VCaP (cell line): ENCODE measurements around the gene GALNT13.

Source experiments
- H3K27ac ChIP-seq: fragments of 450-650 bp; 2 replicates; pipeline ENCODE4 v1.5.1; 2017
- TF ChIP-seq, protein P1 (sequence below): fragments of 450-650 bp; conservative IDR thresholded peaks from 2 replicates; pipeline ENCODE4 v1.5.1; 2017; ENCODE audit warnings: mild to moderate bottlenecking, moderate library complexity

The GALNT13 gene

DNA sequence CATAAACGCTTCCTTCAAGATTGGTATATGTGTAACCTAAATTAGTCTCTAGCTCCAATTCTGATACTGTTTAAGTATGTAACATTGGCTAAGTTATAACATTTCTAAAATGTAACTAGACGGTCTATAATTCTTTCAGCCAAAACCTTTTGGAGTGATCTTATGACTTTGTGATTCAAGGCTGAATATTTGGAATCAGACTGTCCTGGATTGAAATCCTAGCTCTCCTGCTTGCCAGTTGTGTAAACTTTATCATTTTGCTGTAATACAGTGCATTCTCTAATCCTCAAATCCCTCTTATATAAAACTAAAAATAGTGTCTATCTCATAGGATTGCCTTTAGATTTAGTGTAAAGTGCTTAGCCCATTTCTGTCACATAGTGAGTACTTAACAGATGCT lies 489.6 kb downstream of the GALNT13 start:
- TF ChIP-seq, protein P1, sequence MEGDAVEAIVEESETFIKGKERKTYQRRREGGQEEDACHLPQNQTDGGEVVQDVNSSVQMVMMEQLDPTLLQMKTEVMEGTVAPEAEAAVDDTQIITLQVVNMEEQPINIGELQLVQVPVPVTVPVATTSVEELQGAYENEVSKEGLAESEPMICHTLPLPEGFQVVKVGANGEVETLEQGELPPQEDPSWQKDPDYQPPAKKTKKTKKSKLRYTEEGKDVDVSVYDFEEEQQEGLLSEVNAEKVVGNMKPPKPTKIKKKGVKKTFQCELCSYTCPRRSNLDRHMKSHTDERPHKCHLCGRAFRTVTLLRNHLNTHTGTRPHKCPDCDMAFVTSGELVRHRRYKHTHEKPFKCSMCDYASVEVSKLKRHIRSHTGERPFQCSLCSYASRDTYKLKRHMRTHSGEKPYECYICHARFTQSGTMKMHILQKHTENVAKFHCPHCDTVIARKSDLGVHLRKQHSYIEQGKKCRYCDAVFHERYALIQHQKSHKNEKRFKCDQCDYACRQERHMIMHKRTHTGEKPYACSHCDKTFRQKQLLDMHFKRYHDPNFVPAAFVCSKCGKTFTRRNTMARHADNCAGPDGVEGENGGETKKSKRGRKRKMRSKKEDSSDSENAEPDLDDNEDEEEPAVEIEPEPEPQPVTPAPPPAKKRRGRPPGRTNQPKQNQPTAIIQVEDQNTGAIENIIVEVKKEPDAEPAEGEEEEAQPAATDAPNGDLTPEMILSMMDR: no peak
- H3K27ac ChIP-seq: no peak overlapping the region

DNA sequence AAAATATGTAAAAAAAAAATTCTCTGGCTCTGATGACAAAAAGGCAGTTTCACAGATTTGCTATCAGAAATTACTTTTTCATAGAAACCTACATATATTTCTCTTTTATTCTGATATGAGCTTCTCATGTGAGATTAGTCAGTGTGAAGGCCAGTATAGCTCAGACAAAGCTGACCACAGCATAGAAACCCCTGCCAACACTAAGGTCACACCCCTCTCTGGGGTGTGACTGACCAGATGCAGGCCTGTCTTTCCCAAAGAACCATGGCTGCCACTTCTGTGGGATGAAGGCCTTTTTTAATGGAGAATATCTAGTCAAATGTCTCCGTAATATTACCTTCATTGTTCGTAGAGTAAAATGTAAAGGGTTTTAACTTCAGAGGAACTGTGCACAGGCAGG lies 496.4 kb downstream of the GALNT13 start:
- no peak overlapping the region for H3K27ac ChIP-seq
- TF ChIP-seq, protein P1: no peak

DNA sequence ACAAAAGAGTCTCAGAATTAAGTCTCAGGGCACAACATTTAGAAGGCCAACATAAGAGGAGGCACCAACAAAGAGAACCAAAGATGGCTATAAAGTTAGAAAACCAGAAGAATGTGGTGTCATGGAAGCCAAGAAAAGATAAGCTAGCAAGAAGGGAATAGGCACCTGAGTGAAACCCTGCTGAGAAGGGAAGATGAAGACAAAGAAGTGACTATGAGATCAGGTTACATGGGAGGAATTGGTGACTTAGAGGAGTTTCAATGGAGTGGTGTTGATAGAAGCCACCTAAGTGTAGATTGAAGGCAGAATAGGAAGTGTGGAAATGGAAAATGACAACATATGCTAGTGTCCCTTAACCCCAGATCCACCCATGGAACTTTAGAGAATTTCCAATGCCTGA lies 499.2 kb downstream of the GALNT13 start:
- TF ChIP-seq, protein P1: no peak
- no peak overlapping the region for H3K27ac ChIP-seq

DNA sequence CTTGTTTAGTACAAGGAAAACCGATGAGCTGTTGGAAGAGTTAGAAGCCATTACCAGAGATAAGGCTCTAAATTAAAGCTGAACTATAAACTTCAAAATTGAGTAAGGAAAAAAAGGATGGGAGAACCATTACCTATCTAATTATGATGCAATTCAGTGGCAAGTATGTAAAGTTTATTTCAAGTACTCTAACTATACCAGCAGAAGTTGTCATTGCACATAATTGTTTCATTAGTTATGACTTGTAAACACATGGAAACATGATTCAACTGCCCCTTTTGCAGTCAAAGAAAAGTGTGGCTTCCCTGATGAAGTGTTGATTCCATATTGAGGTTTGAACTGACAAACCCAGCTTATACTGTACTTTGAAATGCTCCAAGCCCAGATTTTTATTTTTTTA lies 502.7 kb downstream of the GALNT13 start:
- no peak overlapping the region for H3K27ac ChIP-seq
- TF ChIP-seq, protein P1: no peak

DNA sequence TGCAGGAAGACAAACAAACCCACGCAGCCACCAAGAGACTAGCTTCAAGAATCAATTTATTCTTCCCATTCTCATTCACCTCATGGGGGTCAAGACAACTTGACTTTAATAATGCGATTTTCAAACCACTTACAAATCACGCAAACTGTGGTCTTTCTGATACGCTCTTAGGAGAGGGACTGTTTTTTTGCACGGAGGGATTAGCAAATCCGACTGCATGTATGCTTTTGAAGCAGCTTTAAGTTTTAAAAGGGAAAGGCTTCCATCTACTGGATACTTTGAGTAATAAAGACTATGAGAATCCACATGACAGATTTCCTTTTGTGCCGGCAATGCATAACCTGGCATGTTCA lies 503.8 kb downstream of the GALNT13 start:
- TF ChIP-seq, protein P1: peak; percentile 71
- no peak overlapping the region for H3K27ac ChIP-seq

DNA sequence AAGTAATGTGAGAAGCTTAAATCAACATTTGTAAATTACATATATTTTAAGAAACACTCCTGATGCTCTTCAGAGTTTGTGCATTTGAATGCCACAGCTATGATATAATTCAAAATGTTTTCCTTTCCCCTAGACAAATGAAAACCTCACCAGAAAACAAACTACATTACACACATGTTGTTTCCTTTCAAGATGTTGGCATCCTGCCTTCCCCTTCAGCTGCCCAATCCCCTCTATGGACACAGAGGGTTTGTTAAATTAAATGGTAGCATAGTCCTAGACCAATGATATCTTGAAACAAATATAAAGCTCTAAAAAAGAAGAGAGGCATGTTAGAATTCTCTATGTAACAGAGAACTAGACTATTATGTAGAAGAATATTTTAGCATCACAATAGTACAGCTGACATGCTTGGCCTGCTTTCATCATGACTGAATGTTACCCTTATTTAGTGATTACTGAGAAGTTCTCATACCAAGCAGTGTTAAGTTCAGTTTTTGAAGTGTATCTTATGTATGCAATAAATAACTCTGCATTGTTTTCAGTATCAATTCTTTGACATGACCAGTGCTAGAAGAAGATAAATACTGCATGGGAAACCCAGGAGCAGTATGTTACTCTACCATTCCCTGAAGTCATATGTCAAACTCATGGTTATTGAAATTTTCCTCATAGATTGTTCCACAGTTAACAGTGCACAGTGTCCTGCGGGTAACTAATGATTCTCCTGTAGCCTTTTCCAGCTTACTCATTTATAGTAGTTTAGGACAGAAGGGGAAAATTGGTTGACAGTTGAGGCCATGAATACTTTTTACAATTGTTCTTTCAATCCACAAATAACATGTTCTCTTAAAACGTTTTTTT lies 510.4 kb downstream of the GALNT13 start:
- H3K27ac ChIP-seq: no peak overlapping the region
- TF ChIP-seq, protein P1: no peak

DNA sequence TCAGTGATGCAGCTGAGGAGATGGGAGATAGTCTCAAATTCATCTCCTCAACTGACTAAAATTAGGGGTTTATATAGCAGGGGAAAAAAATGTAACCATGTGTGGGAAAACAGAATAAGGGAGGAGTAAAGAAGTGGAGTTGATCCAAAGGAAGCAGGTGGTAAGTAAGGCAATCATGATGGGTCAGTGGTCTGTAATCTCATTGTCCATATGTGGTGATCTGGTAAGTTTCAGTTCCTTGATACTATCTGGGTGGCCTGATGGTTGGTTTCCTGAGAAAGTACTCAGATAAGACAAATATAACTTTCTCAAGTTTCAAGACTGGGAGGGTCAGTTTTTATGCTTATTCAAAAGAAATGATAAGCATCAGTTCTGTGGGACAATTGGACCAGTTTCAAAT lies 514.5 kb downstream of the GALNT13 start:
- TF ChIP-seq, protein P1: no peak
- no peak overlapping the region for H3K27ac ChIP-seq
